CD4-positive, alpha-beta T cell (primary cell): ENCODE results near the gene GSTM1. TPM values are rescaled to one million over a fixed set of nuclear protein-coding genes. Genes with fewer than 3 reads are reported as not detected.
"Not testable (repeated sequence)": the region's sequence is repeated elsewhere in the genome, so short reads cannot be mapped to it uniquely, and the experiment has no call there.

Experiments used
- ATAC-seq: fragments of 200-7000 bp; cut with Tn5 transposase; one replicate; pipeline ENCODE4 v1.10.0; 2022; ENCODE audit warnings: mild to moderate bottlenecking; ENCODE audit not compliant: poor library complexity
- CTCF ChIA-PET: fragments of 350-600 bp; sonication (Branson Sonifier 250); formaldehyde crosslinking; loops from one replicate; lab custom pipeline; 2021; ENCODE audit warnings: antibody characterized with exemption, inconsistent platforms; lab: Charles Lee
- POLR2A ChIA-PET: fragments of 350-600 bp; sonication (Branson Sonifier 250); formaldehyde crosslinking; loops from one replicate; lab custom pipeline; 2021; ENCODE audit warnings: antibody characterized with exemption, inconsistent platforms; lab: Charles Lee
- DNase-seq, 14 experiments: peaks; one replicate each; pipeline ENCODE4 v3.0.0-alpha.2; 2013 to 2020; ENCODE audit warnings: mixed read lengths in 2 of 14
- H3K27ac ChIP-seq, 2 donors: one replicate each; pipeline versions ENCODE4 v1.5.1 to v1.7.0; 2013; ENCODE audit warnings: low read length in 2 of 2, low read depth in 1 of 2, mild to moderate bottlenecking in 1 of 2
- H3K27me3 ChIP-seq, 2 experiments: 1 replicate in 1 of 2; 2 replicates in 1 of 2; pipeline versions ENCODE4 v1.6.1 to v1.7.0; 2013; ENCODE audit warnings: low read length in 2 of 2, control low read depth in 1 of 2, mild to moderate bottlenecking in 1 of 2, moderate library complexity in 1 of 2; ENCODE audit not compliant: insufficient read depth in 2 of 2, control insufficient read depth in 1 of 2
- H3K36me3 ChIP-seq: one replicate; pipeline ENCODE4 v1.6.1; 2013; ENCODE audit warnings: low read length, control low read depth; ENCODE audit not compliant: insufficient read depth
- H3K4me1 ChIP-seq: one replicate; pipeline ENCODE4 v1.6.1; 2013; ENCODE audit warnings: low read length, control low read depth; ENCODE audit not compliant: insufficient read depth
- H3K4me3 ChIP-seq: one replicate; pipeline ENCODE4 v1.5.1; 2013; ENCODE audit warnings: mild to moderate bottlenecking, low read length, moderate library complexity
- H3K9me3 ChIP-seq, 2 experiments: 1 replicate in 1 of 2; 2 replicates in 1 of 2; pipeline versions ENCODE4 v1.6.1 to v1.7.0; 2013; ENCODE audit warnings: low read length in 2 of 2, mild to moderate bottlenecking in 2 of 2, control low read depth in 1 of 2, moderate library complexity in 1 of 2; ENCODE audit not compliant: control insufficient read depth in 1 of 2, insufficient read depth in 1 of 2
- H3K27ac Mint-ChIP-seq: one replicate; pipeline ENCODE4 v1.8.0; 2020; ENCODE audit warnings: mixed read lengths
- H3K27me3 Mint-ChIP-seq: one replicate; pipeline ENCODE4 v1.8.0; 2021; ENCODE audit warnings: mixed read lengths
- H3K36me3 Mint-ChIP-seq: one replicate; pipeline ENCODE4 v1.8.0; 2021; ENCODE audit warnings: low read depth, mixed read lengths
- H3K4me1 Mint-ChIP-seq: one replicate; pipeline ENCODE4 v1.8.0; 2021; ENCODE audit warnings: low read depth, mixed read lengths
- H3K4me3 Mint-ChIP-seq: one replicate; pipeline ENCODE4 v1.8.0; 2020; ENCODE audit warnings: mild to moderate bottlenecking, mixed read lengths
- H3K9me3 Mint-ChIP-seq: one replicate; pipeline ENCODE4 v1.8.0; 2020; ENCODE audit warnings: mixed read lengths
- CTCF ChIP-seq: fragments of 200-600 bp; IDR thresholded peaks from one replicate; pipeline ENCODE4 v1.8.0; 2022; ENCODE audit warnings: antibody characterized with exemption, mild to moderate bottlenecking
- intact Hi-C, 2 experiments: fragments of 100-400 bp; cut with DNase I in 1 of 2; cut with micrococcal nuclease in 1 of 2; formaldehyde crosslinking; loops; one replicate each; pipeline versions ENCODE4 v1.15.1 to v1.9.0; 2023 to 2025; cut with DNase I, micrococcal nuclease
- total RNA-seq, 174 experiments: library from RNA in 2 of 174; stranded (reverse) in 2 of 174; gene quantifications; one replicate each; pipeline ENCODE4 v1.2.3 and lab custom pipeline; 2021 to 2026

Gene GSTM1
- total RNA-seq, 2 experiments from 2014 or later, result 31.9 to 36.2 TPM

- no peak for TF ChIP-seq CTCF
- H3K4me3 ChIP-seq, result no peak overlapping the region
- POLR2A ChIA-PET, result no interaction called here
- peaks cover 40% of the 10 kb centered on the region for H3K4me1 Mint-ChIP-seq
- peaks cover 16% of the 10 kb centered on the region for H3K4me1 ChIP-seq
- H3K27ac Mint-ChIP-seq, result no peak overlapping the region
- peaks cover 54% of the 10 kb centered on the region for H3K36me3 Mint-ChIP-seq
- no peaks in the 10 kb centered on the region for H3K27me3 ChIP-seq
- no peaks in the 10 kb centered on the region for H3K27me3 Mint-ChIP-seq
- peak overlapping the region; percentile 72 for H3K4me3 Mint-ChIP-seq
- no peaks in the 10 kb centered on the region for H3K9me3 Mint-ChIP-seq
- CTCF ChIA-PET, result no interaction called here
- DNase-seq (no peak), ATAC-seq (no peak)
- H3K27ac ChIP-seq, result no peak overlapping the region
- H3K36me3 ChIP-seq, result no peaks in the 10 kb centered on the region
- intact Hi-C loops, result no loop called here
- H3K9me3 ChIP-seq, result no peaks in the 10 kb centered on the region
Measured at GRCh38 chr1:109659145-109659544, 28.5 kb upstream of the GSTM1 start.

- CTCF ChIA-PET, result no interaction called here
- Mint-ChIP-seq H3K27me3 (no peaks in the 10 kb centered on the region), H3K27ac (no peak overlapping the region), H3K4me3 (no peak overlapping the region), H3K4me1 (peaks cover 30% of the 10 kb centered on the region), H3K36me3 (peaks cover 54% of the 10 kb centered on the region), H3K9me3 (no peaks in the 10 kb centered on the region)
- Histone ChIP-seq H3K36me3 (no peaks in the 10 kb centered on the region), H3K27ac (no peak overlapping the region), H3K9me3 (no peaks in the 10 kb centered on the region), H3K27me3 (no peaks in the 10 kb centered on the region), H3K4me3 (no peak overlapping the region), H3K4me1 (peaks cover 16% of the 10 kb centered on the region)
- no peak for TF ChIP-seq CTCF
- ATAC-seq, result no peak
- intact Hi-C loops, result loop anchor here in 1 of 2 experiments (5.0 kb wide), 1 partner anchor 48 kb away; no protein-coding TSS in a partner anchor
- POLR2A ChIA-PET, result no interaction called here
- peak in 1 of 14 experiments; percentile 8 for DNase-seq
Measured at GRCh38 chr1:109659997-109660690, 27.5 kb upstream of the GSTM1 start.

DNA sequence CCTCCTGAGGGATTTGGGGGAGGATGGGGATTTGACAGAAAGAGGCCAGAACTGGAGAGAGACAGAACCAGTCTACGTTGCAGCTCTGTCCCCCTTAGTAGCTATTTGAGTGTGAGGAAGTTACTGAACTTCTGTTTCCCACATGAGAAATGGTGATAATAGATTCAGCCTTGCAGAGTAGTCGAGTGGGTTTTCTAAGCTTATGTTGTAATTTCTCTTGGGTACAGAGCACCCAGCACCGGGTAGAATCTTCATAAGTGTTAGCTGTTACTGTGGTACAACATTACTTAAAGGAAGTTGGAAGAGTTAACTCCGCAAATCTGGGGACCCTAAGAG lies 27.0 kb upstream of the GSTM1 start:
- H3K9me3 ChIP-seq, POLR2A ChIA-PET, H3K4me3 Mint-ChIP-seq, DNase-seq, CTCF ChIA-PET, H3K27ac ChIP-seq, H3K27me3 Mint-ChIP-seq, H3K9me3 Mint-ChIP-seq, ATAC-seq, H3K27ac Mint-ChIP-seq, H3K4me3 ChIP-seq, H3K36me3 ChIP-seq, H3K27me3 ChIP-seq: not testable (repeated sequence)
- peaks cover 51% of the 10 kb centered on the region for H3K36me3 Mint-ChIP-seq
- intact Hi-C loops, result loop anchor here in 1 of 2 experiments (5.0 kb wide), 1 partner anchor 48 kb away; no protein-coding TSS in a partner anchor
- H3K4me1 Mint-ChIP-seq, result peaks cover 25% of the 10 kb centered on the region
- peaks cover 10% of the 10 kb centered on the region for H3K4me1 ChIP-seq
